Bone marrow (tissue), 2 donors: ENCODE measurements around the gene FAM237B.
"Not testable (repeated sequence)": the region's sequence is repeated elsewhere in the genome, so short reads cannot be mapped to it uniquely, and the experiment has no call there.

Experiments used
- DNase-seq, 2 donors: peaks; one replicate each; lab custom pipeline; 2025; lab: John Stamatoyannopoulos, UW

The FAM237B gene

DNA sequence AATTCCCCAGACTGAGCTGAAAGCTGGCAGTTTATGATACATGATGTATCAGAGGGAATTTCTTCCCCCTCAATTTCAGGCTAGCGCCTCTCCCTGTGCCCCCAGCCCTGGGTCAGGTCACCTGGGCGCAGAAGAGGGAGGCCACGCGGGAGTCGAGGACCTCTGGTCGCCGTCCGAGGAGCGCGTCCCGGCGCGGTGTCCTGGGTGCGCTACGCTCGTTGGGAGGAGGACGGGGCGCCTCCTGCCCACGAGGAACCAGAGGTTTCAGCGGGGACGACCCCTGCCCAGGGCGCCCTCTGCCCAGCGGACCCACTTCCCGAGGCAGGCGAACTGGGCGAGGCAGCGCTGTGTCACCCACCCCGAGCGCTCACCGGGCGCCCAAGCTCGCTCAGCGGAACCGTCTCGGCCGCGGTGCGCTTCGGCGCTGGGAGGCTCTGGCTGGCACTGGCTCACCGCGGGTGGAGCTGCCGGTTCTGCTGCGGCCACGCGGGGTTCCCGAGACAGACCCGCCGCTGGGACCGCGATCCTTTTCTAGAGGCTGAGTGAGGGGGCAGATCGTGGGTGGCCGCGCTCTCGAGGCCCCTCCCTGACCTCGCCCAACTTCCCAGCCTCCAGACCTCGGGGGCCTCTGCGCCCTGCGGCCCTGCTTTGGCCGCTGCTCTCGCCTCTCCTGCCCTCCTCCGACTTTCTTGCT lies at the start of gene FAM237B:
Gene FAM237B (minus strand): TSS at position 504 of the 694 bp plus-strand sequence. CDS start 1,556 bp downstream, outside the sequence.
- DNase-seq = no peak

DNA sequence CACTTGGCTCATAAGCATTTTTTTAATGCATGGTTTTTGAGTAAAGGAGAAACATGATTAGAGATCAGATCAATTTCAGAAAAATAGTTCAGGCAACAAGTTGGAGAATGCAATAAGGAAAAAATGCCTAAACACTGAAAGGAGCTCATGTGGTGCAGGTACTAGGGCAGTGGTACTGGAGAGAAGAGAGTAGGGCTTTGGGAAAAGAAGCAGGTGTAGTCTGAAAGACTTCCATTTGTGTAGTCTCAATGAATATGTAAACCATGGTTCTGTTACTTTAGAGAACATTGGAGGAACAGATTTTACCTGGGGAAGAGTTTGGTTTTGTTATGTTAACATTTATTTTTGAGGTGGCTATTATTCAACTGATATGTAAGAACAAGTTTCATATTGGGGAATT lies 30.9 kb upstream of the FAM237B start:
- DNase-seq = no peak

DNA sequence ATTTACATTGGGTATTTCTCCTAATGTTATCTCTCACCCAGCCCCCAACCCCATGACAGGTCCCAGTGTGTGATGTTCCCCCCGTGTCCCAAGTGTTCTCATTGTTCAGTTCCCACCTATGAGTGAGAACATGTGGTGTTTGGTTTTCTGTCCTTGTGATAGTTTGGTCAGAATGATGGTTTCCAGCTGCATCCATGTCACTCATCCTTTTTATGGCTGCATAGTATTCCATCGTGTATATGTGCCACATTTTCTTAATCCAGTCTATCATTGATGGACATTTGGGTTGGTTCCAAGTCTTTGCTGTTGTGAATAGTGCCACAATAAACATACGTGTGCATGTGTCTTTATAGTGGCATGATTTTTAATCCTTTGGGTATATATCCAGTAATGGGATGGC lies 28.9 kb upstream of the FAM237B start:
- DNase-seq = not testable (repeated sequence)

DNA sequence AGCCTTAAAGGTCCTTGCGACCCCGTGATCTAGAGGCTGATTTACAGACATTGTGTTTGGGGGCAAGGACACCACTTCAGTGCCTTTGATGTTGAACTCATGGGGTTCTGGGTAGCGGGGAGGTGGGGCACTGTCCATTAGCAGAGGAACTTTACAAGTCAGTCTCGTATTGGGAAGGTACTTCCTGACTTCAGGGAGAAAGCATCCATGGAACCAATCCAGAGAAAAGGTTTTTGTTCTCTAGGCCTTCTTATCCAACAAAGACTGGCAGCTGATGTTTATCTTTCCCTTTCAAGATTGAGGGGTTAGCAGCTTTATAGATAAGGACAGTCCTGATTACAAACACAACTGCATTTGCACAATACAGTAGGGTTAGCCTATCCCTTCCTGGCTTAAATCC lies 28.2 kb upstream of the FAM237B start:
- no peak for DNase-seq

DNA sequence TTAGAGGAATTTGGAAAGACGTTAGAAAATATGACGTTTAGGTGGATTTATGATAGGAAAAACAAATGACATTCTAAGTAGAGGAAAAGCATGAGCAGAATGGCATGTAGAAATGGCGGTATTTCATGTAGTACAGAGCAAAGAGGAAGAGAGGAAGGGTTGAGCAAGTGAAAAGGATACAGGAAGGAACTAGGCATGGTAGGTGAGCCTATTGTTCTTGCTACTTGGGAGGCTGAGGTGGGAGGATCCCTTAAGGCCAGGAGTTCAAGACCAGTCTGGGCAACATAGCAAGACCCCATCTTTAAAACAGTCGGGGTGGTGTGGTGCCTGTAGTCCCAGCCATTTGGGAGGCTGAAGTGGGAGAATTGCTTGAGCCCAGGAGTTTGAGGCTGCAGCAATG lies 26.7 kb upstream of the FAM237B start:
- DNase-seq = no peak

DNA sequence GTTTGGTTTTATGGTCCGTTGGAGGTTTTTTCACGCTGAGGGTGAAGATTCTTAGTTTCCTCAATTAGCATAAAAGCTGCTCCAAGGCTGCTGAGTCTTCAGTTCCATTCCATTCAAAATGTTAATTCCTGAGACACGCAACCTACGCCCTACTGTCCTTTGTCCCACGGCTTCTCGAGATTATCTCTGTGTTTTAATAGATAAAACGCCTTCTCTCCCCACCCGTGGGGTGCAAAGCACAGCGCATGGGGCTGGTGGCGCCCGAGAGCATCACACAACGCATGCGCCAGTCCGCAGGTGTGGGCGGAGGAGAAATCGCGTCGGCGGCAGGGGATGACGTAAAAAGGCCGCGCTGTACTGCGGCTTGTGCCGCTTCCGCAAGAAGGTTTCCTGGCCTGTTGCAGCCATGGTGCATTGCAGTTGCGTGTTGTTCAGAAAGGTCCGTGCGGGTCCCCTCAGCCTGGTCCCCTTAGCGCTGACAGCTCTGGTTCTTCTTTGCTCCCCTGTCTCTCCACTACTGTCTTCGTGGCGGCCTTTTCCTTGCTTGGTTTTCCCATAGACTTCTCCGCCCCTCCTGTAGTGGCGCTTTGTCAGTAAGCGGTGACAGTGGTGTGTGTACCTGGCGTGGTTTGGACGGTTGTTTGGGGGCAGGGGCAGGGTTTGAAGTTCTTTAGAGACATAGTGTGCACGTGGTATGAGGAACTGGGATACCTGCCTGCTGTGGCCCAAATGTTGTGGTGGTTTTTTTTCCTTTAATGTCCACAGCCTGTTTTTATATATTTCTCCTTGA lies 25.4 kb upstream of the FAM237B start, which contains the start of gene GTPBP10:
Gene GTPBP10 (plus strand): TSS at position 381 of the 790 bp plus-strand sequence. CDS start 26 bp downstream, at position 407.
- peak; percentile 87 to 90 for DNase-seq

DNA sequence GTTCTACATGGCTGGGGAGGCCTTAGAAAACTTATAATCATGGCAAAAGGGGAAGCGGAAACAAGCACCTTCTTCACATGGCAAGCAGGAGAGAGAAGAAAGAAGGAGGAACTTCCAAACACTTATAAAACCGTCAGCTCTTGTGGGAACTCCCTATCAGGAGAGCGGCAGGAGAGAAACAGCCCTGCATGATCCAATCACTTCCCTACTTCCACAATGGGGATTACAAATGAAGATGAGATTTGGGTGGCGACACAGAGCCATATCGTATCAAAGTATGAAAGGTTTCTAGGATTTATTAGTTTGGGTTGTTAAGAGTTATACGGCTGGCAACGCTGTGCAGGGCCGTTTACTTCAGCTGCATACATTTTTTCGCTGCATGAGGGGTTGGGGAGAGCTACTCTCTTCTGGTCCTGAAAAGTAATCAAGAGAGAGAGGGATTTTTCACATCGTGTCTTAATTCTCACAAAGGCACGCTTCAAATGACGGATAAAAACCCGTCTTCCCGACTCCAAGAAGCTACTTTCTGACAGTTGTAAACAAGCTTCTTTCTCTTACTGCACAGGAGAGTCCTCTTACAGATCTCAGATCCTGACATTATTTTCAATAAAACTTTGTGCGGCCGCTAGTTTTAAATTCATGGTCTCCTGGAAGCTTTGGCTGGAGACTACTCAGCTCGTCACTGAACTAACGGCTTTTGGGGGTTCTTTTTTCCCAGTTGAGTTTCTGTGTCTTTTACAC lies 24.7 kb upstream of the FAM237B start:
- DNase-seq = no peak

DNA sequence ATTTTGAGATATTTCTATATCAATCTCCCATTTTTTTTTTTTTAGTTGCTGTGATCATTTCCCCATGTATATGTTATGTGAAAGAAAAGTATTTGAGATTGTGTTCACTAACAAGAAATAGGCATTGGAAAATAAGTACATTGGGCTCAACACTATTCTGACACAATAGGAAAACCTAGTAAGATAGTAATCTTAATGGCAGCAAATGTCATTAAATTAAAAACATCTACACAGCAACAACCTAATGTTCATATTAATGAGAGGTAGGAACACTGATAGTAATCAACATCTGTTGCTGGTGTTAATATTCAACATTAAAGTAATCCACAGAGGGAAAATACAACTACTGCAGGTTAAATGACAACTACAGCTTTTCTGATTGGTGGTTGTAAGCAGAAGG lies 23.9 kb upstream of the FAM237B start:
- DNase-seq = no peak

DNA sequence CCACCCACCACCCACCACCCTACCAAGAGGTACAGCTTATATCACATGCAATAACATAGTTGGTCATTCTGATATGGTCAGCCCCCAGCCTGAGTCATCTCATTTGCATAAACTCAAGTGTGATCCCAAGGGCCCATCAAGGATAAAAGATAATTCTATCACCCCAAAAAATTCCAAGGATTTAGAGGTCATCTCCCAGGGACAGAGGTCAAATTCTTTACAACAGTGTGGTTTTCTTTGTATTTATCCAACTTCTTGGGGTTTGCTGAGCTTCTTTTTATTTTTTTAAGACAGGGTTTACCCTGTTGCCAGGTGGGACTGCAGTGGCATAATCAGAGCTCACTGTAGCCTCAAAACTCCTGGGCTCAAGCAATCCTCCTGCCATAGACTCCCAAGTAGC lies 16.0 kb upstream of the FAM237B start:
- DNase-seq = no peak

DNA sequence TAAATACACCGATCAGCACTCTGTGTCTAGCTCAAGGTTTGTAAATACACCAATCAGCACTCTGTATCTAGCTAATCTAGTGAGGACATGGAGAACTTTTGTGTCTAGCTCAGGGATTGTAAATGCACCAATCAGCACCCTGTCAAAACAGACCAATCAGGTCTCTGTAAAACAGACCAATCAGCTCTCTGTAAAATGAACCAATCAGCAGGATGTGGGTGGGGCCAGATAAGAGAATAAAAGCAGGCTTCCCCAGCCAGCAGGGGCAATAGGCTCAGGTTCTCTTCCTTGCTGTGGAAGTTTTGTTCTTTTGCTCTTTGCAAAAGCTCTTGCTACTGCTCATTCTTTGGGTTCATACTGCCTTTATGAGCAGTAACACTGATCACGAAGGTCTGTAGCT lies 13.8 kb upstream of the FAM237B start:
- DNase-seq = not testable (repeated sequence)

DNA sequence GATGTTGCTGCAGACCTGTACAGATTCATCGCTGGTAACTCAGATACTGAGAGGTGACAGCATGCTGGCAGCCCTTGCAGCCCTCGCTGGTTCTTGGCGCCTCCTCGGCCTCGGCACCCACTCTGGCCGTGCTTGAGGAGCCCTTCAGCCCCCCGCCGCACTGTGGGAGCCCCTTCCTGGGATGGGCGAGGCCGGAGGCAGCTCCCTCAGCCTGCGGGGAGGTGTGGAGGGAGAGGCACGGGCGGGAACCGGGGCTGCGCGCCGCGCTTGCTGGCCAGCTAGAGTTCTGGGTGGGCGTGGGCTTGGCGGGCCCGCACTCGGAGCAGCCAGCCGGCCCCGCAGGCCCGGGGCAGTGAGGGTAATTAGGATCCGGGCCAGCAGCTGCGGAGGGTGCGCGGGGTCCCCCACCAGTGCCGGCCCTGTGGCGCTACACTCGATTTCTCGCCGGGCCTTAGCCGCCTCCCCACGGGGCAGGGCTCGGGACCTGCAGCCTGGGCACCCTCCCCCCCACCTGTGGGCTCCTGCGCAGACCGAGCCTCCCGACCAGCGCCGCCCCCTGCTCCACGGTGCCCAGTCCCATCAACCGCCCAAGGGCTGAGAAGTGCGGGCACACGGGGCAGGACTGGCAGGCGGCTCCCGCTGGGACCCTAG lies 13.2 kb upstream of the FAM237B start:
- DNase-seq = no peak

DNA sequence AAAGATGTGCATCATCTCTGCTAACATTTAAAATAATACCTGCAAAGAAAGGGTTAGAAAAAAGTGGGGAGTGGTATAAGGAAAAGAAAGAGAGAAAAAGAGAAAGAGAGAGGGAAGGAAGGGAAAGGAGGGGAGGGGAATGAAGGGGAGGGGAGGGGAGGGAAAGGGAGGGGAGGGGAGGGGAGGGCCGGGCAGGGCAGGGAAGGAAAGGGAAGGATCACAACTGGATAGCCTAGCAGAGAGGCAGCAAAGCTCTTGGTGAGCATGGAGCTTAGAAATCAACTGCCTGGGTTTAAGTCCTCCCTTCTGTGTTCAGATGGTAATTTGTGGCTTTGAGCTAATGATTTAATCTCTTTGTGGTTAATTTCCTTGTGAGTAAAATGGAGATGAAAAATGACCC lies 5.4 kb upstream of the FAM237B start:
- no peak for DNase-seq

DNA sequence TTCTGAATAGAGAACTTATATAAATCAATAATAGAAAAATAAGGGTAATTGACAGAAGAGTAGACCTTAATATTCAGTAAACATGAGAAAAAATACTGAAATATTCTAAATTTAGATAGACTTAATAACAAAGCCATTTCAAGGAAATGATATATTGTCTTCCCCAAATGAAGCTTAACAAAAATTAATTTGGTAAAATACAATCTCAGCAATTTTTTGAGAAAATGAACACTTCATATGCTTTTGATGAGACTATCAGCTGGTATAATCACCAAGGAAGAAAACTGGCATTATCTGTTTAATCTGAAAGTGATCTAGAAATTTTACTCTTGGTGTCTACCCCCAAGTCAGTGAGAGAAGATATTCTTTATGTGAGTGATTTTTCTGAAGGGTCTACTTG lies 1.7 kb upstream of the FAM237B start:
- no peak for DNase-seq

DNA sequence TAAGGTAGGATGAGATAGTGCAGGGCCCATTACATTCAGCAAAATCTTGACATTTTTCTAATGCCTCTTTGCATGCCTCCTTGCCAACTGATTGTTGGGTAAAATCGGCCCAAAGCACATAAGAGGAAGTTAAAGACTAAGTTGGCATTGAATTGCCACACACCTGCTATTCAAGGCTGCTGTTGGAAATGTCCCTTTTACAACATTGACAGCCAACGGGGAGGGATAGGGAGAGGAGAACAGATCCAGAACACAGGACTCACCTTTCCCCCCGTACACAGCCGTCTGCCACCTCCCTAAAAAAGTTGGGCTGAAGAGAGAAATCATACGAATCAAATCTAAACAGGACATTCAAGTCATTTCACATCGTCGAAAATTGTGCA lies 695 bp downstream of the FAM237B start:
- no peak for DNase-seq

DNA sequence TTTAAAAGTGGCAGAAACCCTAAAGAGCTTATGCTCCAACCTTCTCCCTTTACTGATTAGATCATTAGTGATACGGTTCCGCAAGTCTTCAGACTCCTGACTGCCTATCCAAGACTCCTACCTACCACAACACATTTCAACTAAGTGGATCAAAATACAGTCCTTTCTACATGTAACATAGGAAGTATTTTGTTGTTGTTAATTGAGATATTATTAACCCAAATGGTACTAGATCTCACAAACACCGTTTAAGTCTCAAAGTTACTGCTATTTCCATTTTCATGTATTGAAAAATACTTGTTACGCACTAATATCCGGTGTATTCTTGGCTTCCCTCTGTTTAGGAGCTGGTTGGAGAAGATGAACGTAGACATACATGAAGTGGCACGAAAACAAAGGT lies 1.1 kb downstream of the FAM237B start:
- DNase-seq = no peak

DNA sequence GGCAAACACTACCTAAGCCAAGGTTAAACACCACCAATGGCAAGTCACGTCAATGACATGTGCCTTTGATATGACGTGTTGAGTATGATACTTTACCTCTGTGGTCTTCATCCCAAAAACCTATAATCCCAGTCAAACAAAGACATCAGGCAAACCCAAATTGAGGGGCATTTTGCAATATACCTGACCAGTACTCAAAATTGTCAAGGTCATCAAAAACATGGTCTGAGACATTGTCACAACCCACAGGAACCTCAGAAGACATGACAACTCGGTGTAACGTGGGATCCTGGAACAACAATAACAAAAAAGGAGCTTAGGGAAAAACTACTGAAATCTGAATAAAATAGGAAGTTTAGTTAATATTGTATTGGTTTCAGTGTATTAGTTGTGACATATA lies 7.2 kb downstream of the FAM237B start:
- no peak for DNase-seq

DNA sequence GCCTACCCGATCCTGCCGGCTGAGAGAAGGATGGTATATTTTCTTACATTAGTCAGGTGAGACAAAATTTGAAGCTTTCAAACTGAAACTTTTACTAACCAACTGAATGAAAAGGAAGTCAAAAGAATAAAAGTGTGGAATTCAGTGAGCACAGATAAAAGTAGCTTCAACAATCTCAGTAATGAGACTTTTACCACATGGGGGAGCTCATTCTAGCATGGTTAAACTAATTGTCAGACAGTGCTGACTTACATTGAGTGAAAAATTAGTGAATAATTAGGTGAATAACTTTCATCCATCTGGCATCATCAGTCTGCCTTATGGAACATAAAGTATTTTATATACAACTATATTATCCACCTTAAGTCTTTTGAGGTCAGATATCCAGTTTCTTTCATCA lies 8.4 kb downstream of the FAM237B start:
- DNase-seq = no peak

DNA sequence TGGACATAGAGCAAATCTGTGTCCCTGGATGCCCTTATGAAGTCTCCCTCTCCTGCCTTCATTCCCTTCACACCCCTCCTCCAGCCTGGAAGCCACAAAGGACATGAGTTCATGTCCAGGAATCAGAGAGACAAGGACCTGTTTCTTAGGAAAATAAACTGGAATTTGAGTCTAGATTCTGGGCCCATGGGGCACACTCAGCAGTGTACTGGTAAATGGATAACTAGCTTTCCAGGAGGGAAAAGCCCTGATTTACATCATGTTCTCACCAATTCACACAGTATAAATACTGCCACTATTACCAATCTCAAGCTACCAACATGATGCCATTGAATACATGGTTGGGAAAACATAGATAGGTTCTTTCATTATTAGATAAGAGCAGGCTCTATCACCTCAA lies 9.9 kb downstream of the FAM237B start:
- DNase-seq = no peak

DNA sequence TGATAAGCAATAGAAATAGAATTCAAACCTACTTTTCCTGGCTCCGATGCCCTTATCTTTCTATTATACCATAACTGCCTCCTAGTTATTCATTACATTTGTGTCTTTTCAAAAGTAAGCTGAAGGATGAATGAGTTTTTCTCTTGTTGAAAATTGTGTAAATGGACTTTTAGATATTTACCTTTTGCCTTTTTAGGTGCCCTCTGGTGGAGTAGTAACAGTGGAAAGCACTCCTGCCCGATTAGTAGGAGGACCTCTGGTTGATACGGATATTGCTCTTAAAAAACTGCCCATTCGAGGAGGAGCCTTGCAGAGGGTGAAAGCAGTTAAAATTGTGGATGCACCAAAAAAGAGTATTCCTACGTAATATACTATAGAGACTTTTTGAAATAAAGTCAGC lies 11.2 kb downstream of the FAM237B start:
- DNase-seq = no peak

DNA sequence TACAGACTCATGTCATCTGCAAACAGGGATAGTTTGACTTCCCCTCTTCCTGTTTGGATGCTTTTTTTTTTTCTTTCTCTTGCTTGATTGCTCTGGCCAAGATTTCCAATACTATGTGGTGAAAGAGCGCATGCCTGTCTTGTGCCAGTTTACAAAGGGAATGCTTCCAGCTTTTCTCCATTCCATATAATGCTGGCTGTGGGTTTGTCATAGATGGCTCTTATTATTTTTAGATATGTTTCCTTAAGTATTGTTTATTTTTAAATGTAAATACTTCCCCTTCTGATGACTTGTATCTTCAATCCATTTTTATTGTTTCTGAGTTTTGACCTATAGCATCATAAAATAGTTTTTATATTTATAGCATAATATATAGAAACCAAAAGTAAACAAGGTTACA lies 17.9 kb downstream of the FAM237B start:
- DNase-seq = no peak

DNA sequence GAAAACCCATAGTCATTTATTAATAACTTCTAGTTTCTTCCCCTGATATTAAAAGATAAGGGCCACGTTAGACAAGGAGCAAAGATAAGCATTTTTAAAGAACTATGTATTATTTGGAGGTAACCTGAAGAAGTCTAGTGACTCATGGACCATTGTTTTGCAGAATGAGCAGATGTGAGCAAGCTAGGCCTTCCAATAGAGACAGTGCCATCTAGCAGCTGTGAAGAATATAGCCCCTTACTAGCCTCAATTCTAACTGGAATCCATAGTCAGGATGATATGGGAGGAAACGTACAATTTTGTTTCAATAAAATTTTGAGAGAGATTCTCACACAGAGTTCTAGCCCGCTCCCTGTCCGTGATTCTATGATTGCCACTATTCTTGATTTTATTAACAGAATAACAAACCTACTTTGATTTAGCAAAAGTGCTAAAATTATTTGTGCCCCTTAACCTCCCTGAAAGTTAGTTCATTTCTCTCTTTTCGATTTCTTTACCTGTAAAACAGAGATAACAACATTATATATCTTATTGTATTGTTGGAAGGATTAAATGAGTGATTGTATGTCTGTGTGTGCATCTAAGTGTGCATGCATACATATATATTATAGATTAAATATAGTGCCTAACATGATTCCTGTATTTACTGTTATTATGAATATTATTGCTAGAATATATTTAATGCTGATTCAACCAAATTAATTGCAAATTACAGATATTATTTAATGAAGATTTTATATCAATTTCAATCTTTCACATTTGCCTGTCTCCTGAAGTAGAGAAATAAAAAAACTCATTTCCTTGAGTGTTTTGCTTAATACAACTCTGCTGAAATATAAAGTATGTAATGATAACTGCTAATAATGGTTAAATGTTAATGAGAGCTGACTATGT lies 22.7 kb downstream of the FAM237B start:
- no peak for DNase-seq
